Measurements from ENCODE around the gene RAP1A.
"Not testable (repeated sequence)": the region's sequence is repeated elsewhere in the genome, so short reads cannot be mapped to it uniquely, and the experiment has no call there.

RAP1A gene

GRCh38 chr1:111598544-111598943 is 21.0 kb upstream of the RAP1A start:
- DNase-seq, result no peak

GRCh38 chr1:111599781-111600693 is 19.6 kb upstream of the RAP1A start:
- DNase-seq, result no peak

DNA sequence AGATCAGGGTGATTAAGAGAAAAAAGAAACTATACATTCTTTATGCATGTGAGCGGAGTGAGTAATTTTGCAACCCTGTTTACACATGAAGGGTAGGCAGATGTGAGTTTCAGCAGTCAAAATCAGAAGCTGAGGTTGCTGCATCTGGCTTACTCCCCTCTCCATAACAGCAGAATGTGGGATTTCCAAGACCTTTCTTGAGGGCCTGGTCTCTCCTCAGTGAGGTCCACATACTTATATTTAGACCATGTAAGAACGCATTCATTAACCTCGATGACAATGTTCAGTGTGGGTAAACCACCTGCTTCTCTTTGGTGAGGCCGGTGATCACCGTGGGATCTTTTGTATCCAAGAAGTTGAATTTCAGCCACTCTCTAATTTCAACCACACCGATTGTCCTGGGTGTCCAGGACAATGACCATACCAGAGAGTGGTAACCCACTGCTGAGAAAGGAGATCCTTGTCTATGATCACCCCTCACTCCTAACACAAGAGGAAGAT is 18.7 kb upstream of the RAP1A start:
- DNase-seq, result no peak

- no peak for DNase-seq
These were observed 17.3 kb upstream of the RAP1A start for GRCh38 chr1:111602302-111602701.

DNA sequence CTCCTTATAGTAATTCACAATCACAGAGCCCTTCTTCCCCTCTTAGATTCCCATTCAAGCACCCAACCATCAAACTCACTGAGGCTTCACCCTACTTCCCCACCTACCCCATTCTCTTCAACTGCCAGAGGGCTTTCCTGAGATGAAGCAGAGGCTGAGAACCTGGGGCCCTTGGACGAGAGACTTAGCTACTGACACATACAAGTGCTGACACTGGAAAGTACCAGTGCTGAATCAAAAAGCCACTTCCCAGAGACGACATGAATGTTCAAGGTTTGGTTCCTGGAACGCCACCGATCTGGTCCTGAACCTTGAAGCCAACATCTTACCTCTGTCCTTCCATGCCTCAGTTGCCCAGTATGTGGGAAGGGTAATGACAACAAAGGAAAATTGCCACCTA is 16.6 kb upstream of the RAP1A start:
- no peak for DNase-seq

GRCh38 chr1:111603979-111604378 is 15.6 kb upstream of the RAP1A start:
- no peak for DNase-seq

GRCh38 chr1:111604931-111605330 is 14.7 kb upstream of the RAP1A start:
- DNase-seq, result no peak

- no peak for DNase-seq
These were observed 14.0 kb upstream of the RAP1A start for GRCh38 chr1:111605576-111605975.

- not testable (repeated sequence) for DNase-seq
These were observed 13.0 kb upstream of the RAP1A start for GRCh38 chr1:111606457-111607215.

- DNase-seq, result not testable (repeated sequence)
These were observed 11.1 kb upstream of the RAP1A start for GRCh38 chr1:111608528-111608927.

- DNase-seq, result no peak
These were observed 7.6 kb upstream of the RAP1A start for GRCh38 chr1:111611986-111612385.

DNA sequence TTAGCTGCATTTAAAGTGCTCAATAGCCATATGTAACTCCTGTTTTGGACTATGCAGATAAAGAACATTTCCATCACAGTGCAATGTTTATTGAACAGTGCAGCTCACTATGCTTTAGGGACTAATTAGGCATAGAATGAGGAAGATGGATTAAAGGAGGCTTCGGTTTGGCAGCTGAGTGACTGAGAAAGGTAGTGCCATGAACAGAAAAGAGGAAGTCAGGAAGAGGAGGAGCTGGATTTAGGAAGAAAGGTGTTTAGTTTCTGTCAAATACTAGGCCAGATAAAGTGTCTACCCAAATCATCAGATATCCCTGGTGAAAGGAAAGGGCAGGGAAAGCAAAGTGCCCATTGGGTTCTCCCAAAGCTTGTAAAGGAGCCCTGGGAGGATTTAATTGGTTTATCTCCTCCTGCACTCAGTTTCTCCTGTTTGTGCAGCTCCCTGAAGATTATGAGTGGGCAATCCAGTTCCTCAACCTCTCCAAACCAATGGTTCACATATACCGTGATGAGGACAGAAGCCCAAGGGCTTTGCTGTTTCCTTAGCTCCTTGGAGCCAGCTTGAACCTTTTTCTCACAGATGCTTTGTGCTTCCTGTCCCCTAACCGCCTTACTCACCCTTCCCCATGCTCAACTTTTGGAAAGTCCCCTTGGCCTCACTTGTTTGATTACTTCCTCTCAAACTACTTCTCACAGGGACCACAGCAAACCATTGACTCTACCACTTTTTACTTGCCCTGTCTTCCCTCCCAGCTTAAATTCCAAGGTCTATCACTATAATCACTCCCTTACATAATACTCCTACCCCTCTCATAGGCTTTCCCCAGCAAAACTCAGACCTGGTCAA is 3.5 kb upstream of the RAP1A start:
- no peak for DNase-seq

DNA sequence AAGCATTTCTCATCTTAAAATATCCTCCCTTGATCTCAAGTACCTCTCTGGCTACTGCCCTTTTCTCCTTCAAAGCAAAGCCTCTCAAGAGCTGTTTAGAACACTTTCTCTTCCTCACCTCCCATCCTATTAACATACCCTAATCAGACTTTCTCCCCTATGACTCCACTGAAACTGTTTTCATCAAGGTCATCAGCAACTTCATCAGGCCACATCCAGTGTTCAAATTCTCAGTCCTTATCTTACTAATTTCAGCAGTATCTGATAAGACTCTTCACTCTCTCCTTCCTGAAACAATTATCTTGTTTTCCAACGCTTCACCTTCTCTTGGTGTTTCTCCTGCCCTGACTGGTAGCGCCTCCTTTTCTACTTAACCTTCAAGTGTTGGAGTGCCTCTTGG is 1.5 kb upstream of the RAP1A start:
- no peak for DNase-seq

DNA sequence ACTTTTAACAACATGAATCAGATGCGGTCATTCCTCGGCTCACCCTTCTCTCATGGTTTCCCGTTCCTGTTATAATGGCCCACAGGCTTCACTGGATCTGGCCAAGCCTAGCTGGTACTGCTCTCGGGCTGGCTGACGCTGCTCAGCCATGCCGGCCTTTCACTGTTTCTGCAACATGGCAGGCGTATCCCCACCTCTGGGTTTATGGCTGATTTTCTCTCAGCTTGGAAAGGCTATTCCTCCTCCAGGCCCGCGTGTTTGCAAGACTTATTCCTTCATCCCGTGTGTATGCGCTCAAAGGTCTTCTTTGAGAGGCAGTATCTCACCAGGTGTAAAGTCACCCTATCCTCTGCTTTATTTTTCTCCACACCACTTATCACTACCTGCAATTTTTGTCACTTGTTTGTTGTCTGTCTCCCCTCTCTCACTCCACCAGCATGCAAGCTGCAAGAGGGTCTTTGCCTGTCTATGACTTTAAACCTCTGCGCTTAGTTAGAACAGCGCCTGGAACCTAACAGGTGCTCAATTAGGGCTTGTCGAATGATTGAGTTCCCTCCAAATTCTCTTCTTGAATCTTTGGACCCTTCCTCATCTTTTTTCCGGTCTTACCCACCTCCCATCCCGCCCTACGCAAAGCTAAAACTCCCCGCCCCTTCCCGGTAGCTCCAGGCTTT is 491 bp upstream of the RAP1A start:
- no peak for DNase-seq

DNA sequence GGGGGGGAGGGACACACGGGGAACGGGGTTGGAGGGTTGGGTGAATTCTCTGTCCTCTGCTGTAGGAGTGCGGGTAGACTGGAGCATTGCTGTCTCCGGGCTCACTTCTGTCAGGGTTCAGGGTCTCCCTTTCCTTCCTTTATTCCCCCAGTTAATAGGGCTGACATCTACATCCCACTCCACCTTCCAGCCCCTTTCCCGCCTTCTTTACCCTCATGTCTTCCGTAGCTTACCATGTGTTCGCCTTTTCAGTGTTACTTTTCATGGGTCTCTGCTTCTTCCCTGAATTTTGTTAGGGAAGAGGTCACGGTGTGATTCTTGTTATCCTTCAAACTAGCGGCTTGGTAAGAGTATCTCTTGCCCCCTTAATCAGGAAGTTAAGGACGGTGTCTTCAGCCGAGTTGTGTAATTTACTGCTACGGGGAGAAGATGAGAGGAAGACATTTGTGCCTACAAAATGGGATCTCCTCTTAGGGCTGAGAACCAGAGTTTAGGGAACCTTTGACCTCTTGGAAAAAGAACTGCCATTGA is 917 bp downstream of the RAP1A start:
- no peak for DNase-seq

DNA sequence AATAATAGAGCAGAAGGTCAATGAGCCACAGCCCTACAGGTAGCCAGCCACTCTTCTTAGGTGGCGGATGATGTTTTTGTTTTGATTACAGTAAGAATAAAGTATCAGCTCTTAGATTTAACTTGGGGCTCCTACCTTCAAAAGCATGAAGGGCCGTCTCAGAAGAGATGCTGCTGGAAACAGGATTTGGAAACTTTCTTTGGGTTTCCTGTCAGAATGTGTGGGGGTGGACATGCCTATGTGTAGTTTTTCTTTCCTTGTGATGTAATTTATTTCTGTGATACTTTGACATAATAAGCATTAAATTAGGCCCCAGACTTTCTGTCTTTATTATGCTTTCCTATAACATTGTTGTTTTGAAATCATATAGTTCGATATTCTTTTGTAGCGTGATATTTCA is 1.5 kb downstream of the RAP1A start:
- no peak for DNase-seq

GRCh38 chr1:111622166-111622565 is 2.6 kb downstream of the RAP1A start:
- DNase-seq, result no peak

GRCh38 chr1:111624382-111624781 is 4.8 kb downstream of the RAP1A start:
- no peak for DNase-seq

- DNase-seq, result no peak
These were observed 5.7 kb downstream of the RAP1A start for GRCh38 chr1:111625276-111625675.

- no peak for DNase-seq
These were observed 8.6 kb downstream of the RAP1A start for GRCh38 chr1:111628153-111628552.

GRCh38 chr1:111629190-111629954 is 9.8 kb downstream of the RAP1A start:
- DNase-seq, result no peak
